Measurements from ENCODE around the gene ARVCF. TPM values are rescaled to one million over a fixed set of nuclear protein-coding genes. Genes with fewer than 3 reads are reported as not detected.
A peak's percentile ranks its signal among the peaks of the same experiment; 100 is the strongest.

The ARVCF gene
- total and polyA plus RNA-seq, 2 donors (not counting 1 experiment from before 2014, with no cell fraction given), result 2.2 to 6.7 TPM

GRCh38 chr22:19988965-19989724 is 27.5 kb downstream of the ARVCF start:
- Histone ChIP-seq H3K4me1 (ENCODE audit: control insufficient read depth in 2 of 2, insufficient read depth in 2 of 2, low read length in 2 of 2) (peaks cover 10 to 13% of the 10 kb centered on the region in 2 donors), H3K4me2 (replicated peaks; ENCODE audit: low read depth, low read length, poor library complexity, severe bottlenecking) (no peak overlapping the region), H2AFZ (ENCODE audit: insufficient read depth, low read depth, low read length, poor library complexity, severe bottlenecking) (no peak overlapping the region), H4K20me1 (ENCODE audit: control insufficient read depth, insufficient read depth, low read length, poor library complexity, severe bottlenecking) (no peaks in the 10 kb centered on the region), H3K9me3 (ENCODE audit: control extremely low read depth in 1 of 3, control insufficient read depth in 2 of 3, insufficient read depth in 1 of 3, low read length in 2 of 3) (peaks cover 0 to 4% (median 0%) of the 10 kb centered on the region in 3 donors), H3K9ac (ENCODE audit: low read length) (no peak overlapping the region), H3K27me3 (replicated peaks in 1 of 4; ENCODE audit: control extremely low read depth in 1 of 4, control insufficient read depth in 3 of 4, insufficient read depth in 4 of 4, low read length in 3 of 4) (peaks cover 0 to 11% (median 0%) of the 10 kb centered on the region in 4 experiments), H3K36me3 (replicated peaks in 1 of 2; ENCODE audit: control extremely low read depth in 1 of 2, control insufficient read depth in 1 of 2, extremely low read depth in 1 of 2, insufficient read depth in 2 of 2, low read length in 1 of 2) (no peaks in the 10 kb centered on the region), H3K27ac (ENCODE audit: low read length in 2 of 2) (no peak overlapping the region), H3K4me3 (ENCODE audit: control extremely low read depth in 1 of 5, extremely low read depth in 1 of 5, insufficient read depth in 1 of 5, low read depth in 2 of 5, low read length in 4 of 5) (no peak overlapping the region), H3K79me2 (ENCODE audit: control insufficient read depth, insufficient read depth, low read length) (no peaks in the 10 kb centered on the region)
- H3K4me3 Mint-ChIP-seq, result no peak overlapping the region
- no peaks in the 10 kb centered on the region for H3K27me3 Mint-ChIP-seq
- ATAC-seq (ENCODE audit: low read depth) (no peak), DNase-seq (no peak)
- intact Hi-C loops (cut with micrococcal nuclease), result loop anchor here (5.0 kb wide), 1 partner anchor 48 kb away; no protein-coding TSS in a partner anchor
- H3K9me3 Mint-ChIP-seq (ENCODE audit: insufficient read depth), result no peaks in the 10 kb centered on the region
- WGBS (ENCODE audit: insufficient coverage), result 93% methylated on average over 15 of the region's 18 CpGs
- CTCF ChIA-PET, result no interaction called here
- TF ChIP-seq EZH2 (IDR thresholded peaks at IDR 0.05; ENCODE audit: borderline replicate concordance, insufficient read depth, low read depth, low read length, poor library complexity, severe bottlenecking), result no peak
- TF ChIP-seq, protein P1, sequence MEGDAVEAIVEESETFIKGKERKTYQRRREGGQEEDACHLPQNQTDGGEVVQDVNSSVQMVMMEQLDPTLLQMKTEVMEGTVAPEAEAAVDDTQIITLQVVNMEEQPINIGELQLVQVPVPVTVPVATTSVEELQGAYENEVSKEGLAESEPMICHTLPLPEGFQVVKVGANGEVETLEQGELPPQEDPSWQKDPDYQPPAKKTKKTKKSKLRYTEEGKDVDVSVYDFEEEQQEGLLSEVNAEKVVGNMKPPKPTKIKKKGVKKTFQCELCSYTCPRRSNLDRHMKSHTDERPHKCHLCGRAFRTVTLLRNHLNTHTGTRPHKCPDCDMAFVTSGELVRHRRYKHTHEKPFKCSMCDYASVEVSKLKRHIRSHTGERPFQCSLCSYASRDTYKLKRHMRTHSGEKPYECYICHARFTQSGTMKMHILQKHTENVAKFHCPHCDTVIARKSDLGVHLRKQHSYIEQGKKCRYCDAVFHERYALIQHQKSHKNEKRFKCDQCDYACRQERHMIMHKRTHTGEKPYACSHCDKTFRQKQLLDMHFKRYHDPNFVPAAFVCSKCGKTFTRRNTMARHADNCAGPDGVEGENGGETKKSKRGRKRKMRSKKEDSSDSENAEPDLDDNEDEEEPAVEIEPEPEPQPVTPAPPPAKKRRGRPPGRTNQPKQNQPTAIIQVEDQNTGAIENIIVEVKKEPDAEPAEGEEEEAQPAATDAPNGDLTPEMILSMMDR (IDR thresholded peaks at IDR 0.05), result no peak
- POLR2A ChIA-PET, result no interaction called here
- peaks cover 7% of the 10 kb centered on the region for H3K4me1 Mint-ChIP-seq
- H3K27ac Mint-ChIP-seq, result no peak overlapping the region

- 92% methylated on average over 8 of the region's 9 CpGs for WGBS (ENCODE audit: insufficient coverage)
- Mint-ChIP-seq H3K27me3 (no peaks in the 10 kb centered on the region), H3K27ac (no peak overlapping the region), H3K9me3 (ENCODE audit: insufficient read depth) (no peaks in the 10 kb centered on the region), H3K4me3 (peak overlapping the region; percentile 71), H3K4me1 (peaks cover 7% of the 10 kb centered on the region)
- Histone ChIP-seq H3K4me2 (replicated peaks; ENCODE audit: low read depth, low read length, poor library complexity, severe bottlenecking) (no peak overlapping the region), H4K20me1 (ENCODE audit: control insufficient read depth, insufficient read depth, low read length, poor library complexity, severe bottlenecking) (no peaks in the 10 kb centered on the region), H3K27me3 (replicated peaks in 1 of 4; ENCODE audit: control extremely low read depth in 1 of 4, control insufficient read depth in 3 of 4, insufficient read depth in 4 of 4, low read length in 3 of 4) (peaks cover 0 to 11% (median 0%) of the 10 kb centered on the region in 4 experiments), H3K36me3 (replicated peaks in 1 of 2; ENCODE audit: control extremely low read depth in 1 of 2, control insufficient read depth in 1 of 2, extremely low read depth in 1 of 2, insufficient read depth in 2 of 2, low read length in 1 of 2) (no peaks in the 10 kb centered on the region), H3K9me3 (ENCODE audit: control extremely low read depth in 1 of 3, control insufficient read depth in 2 of 3, insufficient read depth in 1 of 3, low read length in 2 of 3) (peaks cover 0 to 4% (median 0%) of the 10 kb centered on the region in 3 donors), H2AFZ (ENCODE audit: insufficient read depth, low read depth, low read length, poor library complexity, severe bottlenecking) (no peak overlapping the region), H3K27ac (ENCODE audit: low read length in 2 of 2) (no peak overlapping the region), H3K4me1 (ENCODE audit: control insufficient read depth in 2 of 2, insufficient read depth in 2 of 2, low read length in 2 of 2) (peaks cover 10 to 13% of the 10 kb centered on the region in 2 donors), H3K9ac (ENCODE audit: low read length) (no peak overlapping the region), H3K4me3 (ENCODE audit: control extremely low read depth in 1 of 5, extremely low read depth in 1 of 5, insufficient read depth in 1 of 5, low read depth in 2 of 5, low read length in 4 of 5) (no peak overlapping the region), H3K79me2 (ENCODE audit: control insufficient read depth, insufficient read depth, low read length) (no peaks in the 10 kb centered on the region)
- ChIA-PET POLR2A (no interaction called here), CTCF (no interaction called here)
- DNase-seq, result no peak
- intact Hi-C loops (cut with micrococcal nuclease), result loop anchor here (5.0 kb wide), 1 partner anchor 49 kb away; no protein-coding TSS in a partner anchor
- no peak for ATAC-seq (ENCODE audit: low read depth)
- TF ChIP-seq, protein P1 (IDR thresholded peaks at IDR 0.05), result no peak
- no peak for TF ChIP-seq EZH2 (IDR thresholded peaks at IDR 0.05; ENCODE audit: borderline replicate concordance, insufficient read depth, low read depth, low read length, poor library complexity, severe bottlenecking)
Measured at GRCh38 chr22:19988331-19988808, 28.3 kb downstream of the ARVCF start.

Measured in B cell (primary cell).